ENCODE data around the gene ST6GALNAC6.
"Not testable (repeated sequence)": the region's sequence is repeated elsewhere in the genome, so short reads cannot be mapped to it uniquely, and the experiment has no call there.

Gene ST6GALNAC6

GRCh38 chr9:127871531-127871930 lies 27.9 kb downstream of the ST6GALNAC6 start:
- DNase-seq: no peak

GRCh38 chr9:127870887-127871286 lies 28.5 kb downstream of the ST6GALNAC6 start:
- no peak for DNase-seq

GRCh38 chr9:127870153-127870491 lies 29.3 kb downstream of the ST6GALNAC6 start:
- not testable (repeated sequence) for DNase-seq

- DNase-seq: peak; percentile 93
These were observed 29.9 kb downstream of the ST6GALNAC6 start for GRCh38 chr9:127869310-127870152.

- no peak for DNase-seq
These were observed 31.0 kb downstream of the ST6GALNAC6 start for GRCh38 chr9:127868278-127868902.

GRCh38 chr9:127867356-127868277 lies 31.8 kb downstream of the ST6GALNAC6 start:
- DNase-seq: no peak

GRCh38 chr9:127866535-127866934 lies 32.9 kb downstream of the ST6GALNAC6 start:
- DNase-seq: no peak

GRCh38 chr9:127865645-127866464 lies 33.5 kb downstream of the ST6GALNAC6 start:
- DNase-seq: no peak

- no peak for DNase-seq
These were observed 36.2 kb downstream of the ST6GALNAC6 start for GRCh38 chr9:127863191-127863621.

- no peak for DNase-seq
These were observed 37.1 kb downstream of the ST6GALNAC6 start for GRCh38 chr9:127862075-127863011.

GRCh38 chr9:127860779-127861178 lies 38.6 kb downstream of the ST6GALNAC6 start:
- DNase-seq: no peak

GRCh38 chr9:127860260-127860659 lies 39.1 kb downstream of the ST6GALNAC6 start:
- no peak for DNase-seq

- DNase-seq: no peak
These were observed 41.3 kb downstream of the ST6GALNAC6 start for GRCh38 chr9:127858041-127858512.

- DNase-seq: no peak
These were observed 42.1 kb downstream of the ST6GALNAC6 start for GRCh38 chr9:127857278-127857677.

- no peak for DNase-seq
These were observed 42.7 kb downstream of the ST6GALNAC6 start for GRCh38 chr9:127856729-127857116.

GRCh38 chr9:127856094-127856728 lies 43.2 kb downstream of the ST6GALNAC6 start:
- no peak for DNase-seq

GRCh38 chr9:127855522-127855921 lies 43.9 kb downstream of the ST6GALNAC6 start:
- DNase-seq: no peak

- DNase-seq: no peak
These were observed 44.4 kb downstream of the ST6GALNAC6 start for GRCh38 chr9:127854960-127855359.

- no peak for DNase-seq
These were observed 45.1 kb downstream of the ST6GALNAC6 start, which contains the start of gene ENG for GRCh38 chr9:127854184-127854806. ENG (minus strand) TSS chr9:127854658; CDS start chr9:127854355, 303 bp downstream.
